ACC112 (cell line): ENCODE measurements around the gene TRIP10.

ENCODE experiments used
- H2AFZ ChIP-seq: fragments of 200-600 bp; sonication (generic); one replicate; pipeline ENCODE4 v1.6.0; 2017; ENCODE audit warnings: antibody characterized with exemption, low read length; ENCODE audit not compliant: unreplicated experiment
- H3K27ac ChIP-seq: fragments of 200-600 bp; sonication (generic); 2 replicates; pipeline ENCODE4 v1.5.1; 2014; ENCODE audit warnings: low read depth, mild to moderate bottlenecking, antibody characterized with exemption, low read length, moderate library complexity
- H3K27me3 ChIP-seq: fragments of 200-600 bp; sonication (generic); 2 replicates; pipeline ENCODE4 v1.6.1; 2014; ENCODE audit warnings: mild to moderate bottlenecking, antibody characterized with exemption, low read length, moderate library complexity, mixed read lengths; ENCODE audit not compliant: insufficient read depth
- H3K36me3 ChIP-seq: fragments of 200-600 bp; sonication (generic); 2 replicates; pipeline ENCODE4 v1.6.1; 2016; ENCODE audit warnings: mild to moderate bottlenecking, antibody characterized with exemption, low read length, moderate library complexity, mixed read lengths; ENCODE audit not compliant: insufficient read depth
- H3K4me1 ChIP-seq: fragments of 200-600 bp; sonication (generic); one replicate; pipeline ENCODE4 v1.6.1; 2016; ENCODE audit warnings: low read length, mixed read lengths; ENCODE audit not compliant: insufficient read depth, unreplicated experiment, control insufficient read depth
- H3K4me3 ChIP-seq: fragments of 200-600 bp; sonication (generic); 2 replicates; pipeline ENCODE4 v1.5.1; 2014; ENCODE audit warnings: mild to moderate bottlenecking, low read depth, low read length
- H3K79me2 ChIP-seq: fragments of 200-600 bp; sonication (generic); one replicate; pipeline ENCODE4 v1.6.0; 2016; ENCODE audit warnings: low read length; ENCODE audit not compliant: control insufficient read depth, unreplicated experiment, insufficient read depth

The TRIP10 gene

DNA sequence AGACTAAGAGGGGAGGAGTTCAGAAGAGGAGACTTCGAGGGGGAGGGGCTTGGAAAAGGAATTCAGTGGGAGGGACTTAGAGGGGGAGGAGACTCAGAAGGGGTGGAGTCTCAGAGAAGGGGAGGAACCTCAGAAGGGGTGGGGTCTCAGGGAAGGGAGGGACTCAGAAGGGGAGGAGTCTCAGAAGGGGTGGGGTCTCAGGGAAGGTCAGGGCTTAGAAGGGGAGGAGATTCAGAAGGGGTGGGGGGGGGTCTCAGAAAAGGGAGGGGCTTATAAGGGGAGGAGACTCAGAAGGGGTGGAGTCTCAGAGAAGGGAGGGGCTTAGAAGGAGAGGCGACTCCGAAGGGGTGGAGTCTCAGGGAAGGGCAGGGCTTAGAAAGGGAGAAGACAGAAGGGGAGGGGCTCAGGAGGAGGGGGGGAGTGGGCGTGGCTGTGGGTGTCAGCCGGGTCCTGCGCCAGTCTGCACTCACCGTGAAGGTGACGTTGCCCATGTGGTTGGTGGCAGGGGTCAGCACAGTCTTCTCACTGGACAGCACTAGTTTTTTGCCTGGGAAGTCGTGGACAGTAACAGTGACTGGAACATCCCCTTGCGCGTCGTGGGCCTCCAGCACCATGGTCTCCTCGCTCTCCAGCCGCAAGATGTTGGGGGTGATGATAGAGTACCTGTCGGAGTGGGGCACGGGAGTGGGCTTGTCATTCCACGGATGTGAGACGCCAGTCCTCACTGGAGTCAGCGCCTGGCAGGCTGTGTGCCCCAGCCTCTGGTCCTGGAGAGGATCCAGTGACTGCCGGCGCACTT is 20.5 kb upstream of the TRIP10 start:
- H3K79me2 ChIP-seq: no peaks in the 10 kb centered on the region
- H2AFZ ChIP-seq: no peak overlapping the region
- H3K27me3 ChIP-seq: no peaks in the 10 kb centered on the region
- peaks cover 20% of the 10 kb centered on the region for H3K4me1 ChIP-seq
- no peak overlapping the region for H3K27ac ChIP-seq
- peak overlapping the region; percentile 77 for H3K4me3 ChIP-seq
- H3K36me3 ChIP-seq: peaks cover 14% of the 10 kb centered on the region; the same call in 1 of the 2 replicates

DNA sequence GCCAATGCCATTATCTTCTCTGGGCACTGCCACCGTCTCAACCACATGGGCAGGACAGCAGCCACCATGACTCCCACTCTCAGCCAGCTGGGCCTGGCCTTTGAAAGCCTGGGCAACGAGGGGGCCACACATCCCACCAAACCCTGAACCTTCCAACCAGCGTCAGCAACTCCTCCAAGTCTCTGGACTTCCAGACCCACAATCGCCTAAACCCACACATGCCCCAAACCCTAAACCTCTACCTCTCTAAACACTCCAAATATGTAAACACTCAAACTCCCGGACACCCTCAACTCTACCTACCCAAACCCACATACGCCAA is 20.0 kb upstream of the TRIP10 start:
- no peaks in the 10 kb centered on the region for H3K27me3 ChIP-seq
- H3K27ac ChIP-seq: no peak overlapping the region
- H3K36me3 ChIP-seq: peaks cover 14% of the 10 kb centered on the region; the same call in 1 of the 2 replicates
- H3K79me2 ChIP-seq: no peaks in the 10 kb centered on the region
- peaks cover 20% of the 10 kb centered on the region for H3K4me1 ChIP-seq
- peak overlapping the region; percentile 77 for H3K4me3 ChIP-seq
- H2AFZ ChIP-seq: no peak overlapping the region

DNA sequence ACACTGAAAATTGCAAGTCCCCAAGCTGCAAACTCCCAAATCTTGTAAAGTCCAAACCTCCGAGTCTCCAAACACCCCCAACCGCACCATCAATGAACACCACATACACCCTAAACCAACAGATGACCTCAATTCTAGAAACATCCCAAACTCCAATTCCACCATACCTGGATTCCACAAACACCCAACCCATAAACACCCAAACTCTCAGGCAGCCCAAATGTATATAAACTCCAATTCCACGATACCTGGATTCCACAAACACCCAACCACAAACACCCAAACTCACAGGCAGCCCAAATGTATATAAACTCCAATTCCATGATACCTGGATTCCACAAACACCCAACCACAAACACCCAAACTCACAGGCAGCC is 19.5 kb upstream of the TRIP10 start:
- H2AFZ ChIP-seq: no peak overlapping the region
- peaks cover 14% of the 10 kb centered on the region; the same call in 1 of the 2 replicates for H3K36me3 ChIP-seq
- peak overlapping the region; percentile 77 for H3K4me3 ChIP-seq
- peaks cover 20% of the 10 kb centered on the region for H3K4me1 ChIP-seq
- no peaks in the 10 kb centered on the region for H3K79me2 ChIP-seq
- H3K27me3 ChIP-seq: no peaks in the 10 kb centered on the region
- H3K27ac ChIP-seq: no peak overlapping the region

DNA sequence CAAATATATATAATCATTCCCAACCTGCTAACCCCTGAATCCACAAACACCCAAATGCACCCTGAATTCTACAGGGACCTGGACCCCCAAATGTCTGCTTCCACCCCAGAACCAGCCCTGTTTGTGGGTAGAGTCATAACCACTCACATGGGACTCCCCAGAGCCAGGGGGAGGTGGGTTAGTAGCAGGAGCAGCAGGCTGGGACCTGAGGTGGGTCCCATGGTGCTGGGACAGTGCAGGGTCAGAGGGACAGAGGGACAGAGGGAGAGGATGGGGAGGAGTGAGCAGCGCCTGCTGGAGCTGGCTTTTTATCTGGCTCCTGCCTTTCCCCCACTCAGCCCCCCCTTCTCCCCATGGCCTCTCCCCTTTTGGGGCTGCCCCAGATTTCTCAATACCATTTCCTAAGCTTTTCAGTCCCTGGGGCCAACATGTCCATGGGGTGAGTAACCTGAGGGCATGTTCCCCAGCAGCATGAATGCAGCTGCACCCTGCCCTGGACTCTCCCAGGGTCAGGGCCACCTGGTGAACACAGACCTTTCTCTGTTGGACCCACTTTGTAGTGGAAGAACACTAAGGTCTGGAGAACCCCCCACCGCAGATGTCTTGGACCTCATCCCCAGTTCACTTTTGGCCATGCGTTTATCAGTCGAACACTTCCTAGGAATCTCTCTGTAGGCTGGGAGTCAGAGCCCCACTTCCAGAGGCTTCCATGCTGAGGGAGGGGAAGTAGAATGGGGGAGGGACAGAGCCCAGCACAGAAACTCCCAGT is 18.9 kb upstream of the TRIP10 start, which contains the start of gene C3:
Gene C3 (minus strand): TSS at position 282 of the 769 bp plus-strand sequence. CDS start 61 bp downstream, at position 221.
- Histone ChIP-seq H3K4me3 (peak within 1 kb of the TSS; percentile 77), H3K27ac (peak within 1 kb of the TSS; percentile 34; the same call in 1 of the 2 replicates), H2AFZ (no peak within 1 kb of the TSS), H3K4me1 (peaks cover 20% of the 10 kb centered on the region), H3K36me3 (peaks cover 14% of the 10 kb centered on the region; the same call in 1 of the 2 replicates), H3K27me3 (no peaks in the 10 kb centered on the region), H3K79me2 (no peaks in the 10 kb centered on the region)

DNA sequence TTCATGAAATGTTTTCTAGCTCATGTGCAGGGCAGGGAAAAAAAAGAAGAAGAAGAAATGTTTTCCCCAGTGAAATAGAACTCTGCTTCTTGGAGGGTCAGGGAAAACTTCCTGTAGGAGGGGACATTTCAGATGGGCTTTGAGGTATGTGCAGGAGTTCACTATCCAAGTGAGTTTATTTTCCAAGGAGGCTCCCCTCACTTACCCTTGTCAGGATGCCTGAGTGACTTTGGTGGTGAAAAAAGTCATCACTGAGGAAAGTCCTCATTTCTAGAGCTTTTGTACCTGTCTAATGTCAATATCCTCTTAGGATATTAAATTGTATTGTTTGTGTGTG is 18.4 kb upstream of the TRIP10 start:
- Histone ChIP-seq H3K4me1 (peaks cover 20% of the 10 kb centered on the region), H3K79me2 (no peaks in the 10 kb centered on the region), H3K4me3 (peak overlapping the region; percentile 39; the same call in 1 of the 2 replicates), H3K36me3 (peaks cover 14% of the 10 kb centered on the region; the same call in 1 of the 2 replicates), H3K27me3 (no peaks in the 10 kb centered on the region), H3K27ac (peak overlapping the region; percentile 34; the same call in 1 of the 2 replicates), H2AFZ (no peak overlapping the region)

DNA sequence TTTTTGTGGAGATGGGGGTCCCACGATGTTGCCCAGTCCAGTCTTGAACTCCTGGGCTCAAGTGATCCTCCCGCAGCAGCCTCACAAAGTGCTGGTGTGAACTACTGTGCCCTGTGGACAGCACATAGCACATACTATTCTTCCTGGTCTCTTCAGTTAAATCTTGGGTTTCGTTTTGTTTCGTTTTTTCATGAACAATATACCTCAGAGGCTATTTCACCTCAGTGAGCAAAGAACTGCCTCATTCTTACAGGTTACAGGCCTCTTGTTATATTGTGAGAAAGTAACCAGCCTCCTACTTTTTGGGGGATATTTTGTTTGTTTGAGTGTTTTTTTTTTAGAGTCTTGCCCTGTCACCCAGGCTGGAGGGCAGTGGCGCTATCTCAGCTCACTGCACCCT is 17.7 kb upstream of the TRIP10 start:
- Histone ChIP-seq H3K79me2 (no peaks in the 10 kb centered on the region), H3K4me1 (peaks cover 20% of the 10 kb centered on the region), H2AFZ (no peak overlapping the region), H3K4me3 (no peak overlapping the region), H3K27me3 (no peaks in the 10 kb centered on the region), H3K36me3 (peaks cover 14% of the 10 kb centered on the region; the same call in 1 of the 2 replicates), H3K27ac (no peak overlapping the region)

DNA sequence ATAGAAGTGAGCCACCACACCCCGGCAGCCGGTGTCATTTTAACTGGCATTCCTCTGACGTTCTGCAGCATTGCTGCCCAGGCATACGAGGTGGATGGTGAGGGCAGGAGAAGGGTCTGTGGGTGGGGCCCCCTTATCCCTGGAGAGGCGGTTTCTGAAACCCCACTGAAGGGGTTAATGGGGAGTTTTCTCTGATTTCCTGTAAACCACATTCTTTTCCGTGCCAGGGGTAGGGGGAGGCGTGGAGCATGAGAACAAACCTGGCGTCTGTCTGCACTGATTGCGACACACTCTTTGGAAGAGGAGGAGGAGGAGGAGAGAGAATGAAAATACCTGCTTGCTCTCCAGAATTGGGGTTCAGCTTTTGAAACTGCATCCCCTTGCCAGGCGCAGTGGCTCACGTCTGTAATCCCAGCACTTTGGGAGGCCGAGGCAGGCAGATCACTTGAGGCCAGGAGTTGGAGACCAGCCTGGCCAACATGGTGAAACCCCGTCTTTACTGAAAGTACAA is 16.3 kb upstream of the TRIP10 start:
- Histone ChIP-seq H3K27me3 (no peaks in the 10 kb centered on the region), H3K4me3 (0 out of 2 replicates have a peak overlapping the region, but pooled peaks have one; percentile 8), H3K4me1 (peaks cover 20% of the 10 kb centered on the region), H2AFZ (no peak overlapping the region), H3K27ac (no peak overlapping the region), H3K79me2 (no peaks in the 10 kb centered on the region), H3K36me3 (peaks cover 3% of the 10 kb centered on the region; the same call in 1 of the 2 replicates)

DNA sequence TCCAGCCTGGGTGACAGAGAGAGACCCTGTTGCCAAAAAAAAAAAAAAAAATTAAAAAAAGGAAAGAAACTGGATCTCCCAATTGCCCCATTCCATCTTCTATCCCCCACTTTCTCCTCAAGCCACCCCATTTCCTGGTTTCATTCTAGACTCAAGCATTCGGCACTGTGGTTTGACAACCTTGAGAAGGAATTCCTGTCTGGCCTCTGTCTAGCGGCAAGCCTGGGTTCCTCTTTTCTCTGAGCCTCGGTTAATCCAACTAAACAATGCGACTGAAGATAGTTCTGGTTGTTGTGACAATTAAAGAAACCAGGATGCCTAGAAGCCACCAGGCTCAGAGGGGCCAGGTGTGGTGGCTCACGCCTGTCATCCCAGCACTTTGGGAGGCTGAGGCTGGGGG is 15.7 kb upstream of the TRIP10 start:
- Histone ChIP-seq H3K4me3 (no peak overlapping the region), H3K36me3 (no peaks in the 10 kb centered on the region; the same call in 1 of the 2 replicates), H3K27me3 (no peaks in the 10 kb centered on the region), H3K79me2 (no peaks in the 10 kb centered on the region), H2AFZ (no peak overlapping the region), H3K27ac (no peak overlapping the region), H3K4me1 (peaks cover 20% of the 10 kb centered on the region)

DNA sequence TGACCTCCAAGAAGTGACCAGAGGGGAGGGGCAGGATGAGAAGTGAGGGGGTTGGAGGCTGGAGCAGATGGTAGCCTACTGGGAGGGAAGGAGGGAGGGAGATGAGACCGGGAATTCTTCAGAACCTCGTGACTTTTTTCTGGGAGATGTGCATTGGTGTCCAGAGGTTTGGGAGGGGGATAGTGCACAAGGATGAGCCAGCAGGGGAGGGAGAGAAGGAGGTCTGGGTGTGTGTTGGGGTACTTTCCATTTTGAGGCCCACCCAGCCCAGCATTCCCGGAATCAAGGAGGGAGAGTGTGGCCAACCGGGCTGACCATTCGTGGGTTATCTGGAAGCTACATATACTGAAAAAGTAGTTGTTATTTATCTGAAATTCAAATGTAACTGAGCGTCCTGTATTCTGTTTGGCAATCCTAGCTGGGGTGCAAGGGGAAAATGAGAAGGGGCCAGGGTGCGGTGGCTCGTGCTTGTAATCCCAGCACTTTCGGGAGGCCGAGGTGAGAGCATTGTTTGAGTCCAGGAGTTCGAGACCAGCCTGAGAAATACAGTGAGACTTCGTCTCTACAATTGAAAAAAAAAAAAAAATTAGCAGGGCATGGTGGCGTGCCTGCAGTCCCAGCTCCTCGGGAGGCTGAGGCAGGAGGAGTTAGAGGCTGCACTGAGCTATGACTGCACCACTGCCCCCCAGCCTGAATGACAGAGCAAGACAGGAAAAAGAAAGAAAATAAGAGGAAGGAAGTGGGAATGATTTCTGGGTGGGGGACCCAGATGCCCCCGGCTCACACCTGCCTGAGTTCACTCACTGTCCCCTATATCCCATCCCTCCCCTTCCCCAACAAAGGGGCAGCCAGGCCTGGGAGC is 14.6 kb upstream of the TRIP10 start:
- Histone ChIP-seq H2AFZ (no peak overlapping the region), H3K27me3 (no peaks in the 10 kb centered on the region), H3K36me3 (no peaks in the 10 kb centered on the region), H3K79me2 (no peaks in the 10 kb centered on the region), H3K4me1 (peaks cover 20% of the 10 kb centered on the region), H3K27ac (no peak overlapping the region), H3K4me3 (no peak overlapping the region)
